HCT116 (cell line): Measurements from ENCODE around the gene MYH3. TPM values are rescaled to one million over a fixed set of nuclear protein-coding genes. Genes with fewer than 3 reads are reported as not detected.

Experiments used
- ATAC-seq: fragments of 200-7000 bp; cut with Tn5 transposase; 2 replicates; pipeline ENCODE4 v1.9.1; 2020; ENCODE audit warnings: mild to moderate bottlenecking, moderate library complexity
- BruUV-seq: library from RNA; stranded (reverse); fragments of 400-500 nt; replicated peaks from 2 replicates; lab custom pipeline; 2021; lab: Mats Ljungman, UMichigan
- CTCF ChIA-PET: fragments of 300-600 bp; sonication (Branson Sonifier 250); formaldehyde crosslinking; loops from one replicate; lab custom pipeline; 2021; ENCODE audit warnings: antibody characterized with exemption; lab: Charles Lee
- POLR2A ChIA-PET: fragments of 300-600, 350-600 bp; sonication (Branson Sonifier 250); formaldehyde crosslinking; loops from one replicate; lab custom pipeline; 2021; ENCODE audit warnings: antibody characterized with exemption; lab: Charles Lee
- RAD21 ChIA-PET, 2 experiments: fragments of 300-600 bp; sonication (Branson Sonifier 250); formaldehyde crosslinking; loops; one replicate each; lab custom pipeline; 2023; ENCODE audit warnings: low total read pairs in 2 of 2; ENCODE audit not compliant: uncharacterized antibody in 2 of 2, unreplicated experiment in 2 of 2, low non-redundant PET in 1 of 2; lab: Charles Lee
- DNase-seq: peaks from one replicate; pipeline ENCODE4 v3.0.0-alpha.2; 2010; ENCODE audit warnings: low read depth, low spot score
- H2AFZ ChIP-seq: fragments of 200-600 bp; shearing (Covaris generic), sonication (generic); 2 replicates; pipeline ENCODE4 v1.6.1; 2017; ENCODE audit warnings: low read depth, mixed run types, mixed read lengths, antibody characterized with exemption, low read length; ENCODE audit not compliant: poor library complexity, severe bottlenecking
- H3K27ac ChIP-seq: 2 replicates; pipeline ENCODE4 v1.5.1; 2012; ENCODE audit warnings: low read depth, low read length
- H3K27me3 ChIP-seq: fragments of 200-600 bp; sonication (generic); 2 replicates; pipeline ENCODE4 v1.6.1; 2016; ENCODE audit warnings: mixed run types, low read length, mixed read lengths; ENCODE audit not compliant: insufficient read depth
- H3K36me3 ChIP-seq, 2 experiments: fragments of 200-500 bp in 1 of 2; fragments of 200-600 bp in 1 of 2; sonication (Bioruptor generic) in 1 of 2; sonication (generic) in 1 of 2; 2 replicates each; pipeline versions ENCODE4 v1.5.1 to v1.6.1; 2014 to 2016; ENCODE audit warnings: low read length in 2 of 2, inconsistent platforms in 1 of 2, mixed read lengths in 1 of 2, mixed run types in 1 of 2; ENCODE audit not compliant: insufficient read depth in 2 of 2, control insufficient read depth in 1 of 2
- H3K4me1 ChIP-seq, 2 experiments: fragments of 200-600 bp in 1 of 2; sonication (generic) in 1 of 2; 2 replicates each; pipeline versions ENCODE4 v1.5.1 to v1.6.1; 2012 to 2017; ENCODE audit warnings: low read length in 2 of 2, inconsistent platforms in 1 of 2, mild to moderate bottlenecking in 1 of 2, mixed read lengths in 1 of 2, mixed run types in 1 of 2, moderate library complexity in 1 of 2; ENCODE audit not compliant: insufficient read depth in 2 of 2, control insufficient read depth in 1 of 2
- H3K4me2 ChIP-seq: fragments of 200-600 bp; sonication (generic); 2 replicates; pipeline ENCODE4 v1.6.1; 2017; ENCODE audit warnings: mixed run types, low read length, mixed read lengths
- H3K4me3 ChIP-seq, 2 experiments: fragments of 200-600 bp in 1 of 2; sonication (generic) in 1 of 2; replicated peaks in 1 of 2; 2 replicates each; pipeline ENCODE4 v1.5.1; 2011 to 2016; ENCODE audit warnings: low read length in 2 of 2, control low read depth in 1 of 2, low read depth in 1 of 2, mild to moderate bottlenecking in 1 of 2, mixed read lengths in 1 of 2, mixed run types in 1 of 2
- H3K79me2 ChIP-seq: fragments of 200-600 bp; sonication (generic); 2 replicates; pipeline ENCODE4 v1.6.1; 2017; ENCODE audit warnings: mild to moderate bottlenecking, mixed run types, low read length, moderate library complexity, mixed read lengths; ENCODE audit not compliant: insufficient read depth
- H3K9ac ChIP-seq: fragments of 200-600 bp; sonication (generic); 2 replicates; pipeline ENCODE4 v1.6.1; 2016; ENCODE audit warnings: low read length, mixed read lengths
- H3K9me2 ChIP-seq: fragments of 200-600 bp; sonication (generic), shearing (Covaris generic); 2 replicates; pipeline ENCODE4 v1.6.1; 2017; ENCODE audit warnings: mixed run types, mild to moderate bottlenecking, moderate library complexity; ENCODE audit not compliant: insufficient read depth
- H3K9me3 ChIP-seq, 2 experiments: fragments of 200-500 bp in 1 of 2; fragments of 200-600 bp in 1 of 2; sonication (Bioruptor generic) in 1 of 2; sonication (generic) in 1 of 2; 2 replicates each; pipeline ENCODE4 v1.6.1; 2014 to 2017; ENCODE audit warnings: low read length in 2 of 2, mixed read lengths in 2 of 2, inconsistent platforms in 1 of 2, low read depth in 1 of 2, mild to moderate bottlenecking in 1 of 2, mixed run types in 1 of 2, moderate library complexity in 1 of 2; ENCODE audit not compliant: control insufficient read depth in 1 of 2, insufficient read depth in 1 of 2
- H4K20me1 ChIP-seq: fragments of 200-600 bp; sonication (generic), shearing (Covaris generic); 2 replicates; pipeline ENCODE4 v1.6.1; 2017; ENCODE audit warnings: mixed run types, mild to moderate bottlenecking, moderate library complexity; ENCODE audit not compliant: insufficient read depth
- CBX3 ChIP-seq: IDR thresholded peaks from 2 replicates; pipeline ENCODE4 v1.6.1; 2012; ENCODE audit warnings: low read depth
- CEBPB ChIP-seq: IDR thresholded peaks from 2 replicates; pipeline ENCODE4 v1.6.1; 2012; ENCODE audit warnings: low read depth
- ELF1 ChIP-seq: IDR thresholded peaks from 2 replicates; pipeline ENCODE4 v1.6.1; 2012; ENCODE audit warnings: low read depth, borderline replicate concordance
- EZH2phosphoT487 ChIP-seq: fragments of 200-600 bp; IDR thresholded peaks from 2 replicates; pipeline ENCODE4 v1.6.1; 2018; ENCODE audit warnings: antibody characterized with exemption, borderline replicate concordance
- POLR2A ChIP-seq: IDR thresholded peaks from 2 replicates; pipeline ENCODE4 v1.7.0; 2011; ENCODE audit warnings: borderline replicate concordance; ENCODE audit not compliant: insufficient read depth, insufficient read length; ENCODE audit errors: extremely low read depth
- REST ChIP-seq: IDR thresholded peaks from 2 replicates; pipeline ENCODE4 v1.6.1; 2012; ENCODE audit warnings: low read depth
- SP1 ChIP-seq: IDR thresholded peaks from 2 replicates; pipeline ENCODE4 v1.6.1; 2012; ENCODE audit warnings: low read depth
- SRF ChIP-seq: IDR thresholded peaks from 2 replicates; pipeline ENCODE4 v1.6.1; 2012; ENCODE audit warnings: low read depth
- TCF7L2 ChIP-seq: IDR thresholded peaks from 2 replicates; pipeline ENCODE4 v1.7.0; 2011; ENCODE audit warnings: borderline replicate concordance, inconsistent platforms; ENCODE audit not compliant: insufficient read depth, insufficient read length; ENCODE audit errors: extremely low read depth
- ZBTB33 ChIP-seq: IDR thresholded peaks from 2 replicates; pipeline ENCODE4 v1.6.1; 2011; ENCODE audit warnings: mild to moderate bottlenecking, low read length, moderate library complexity; ENCODE audit not compliant: insufficient replicate concordance; ENCODE audit errors: extremely low read depth
- ZFX ChIP-seq: fragments of 450-650 bp; IDR thresholded peaks from 2 replicates; pipeline ENCODE4 v1.6.1; 2017
- intact Hi-C: fragments of 100-400 bp; cut with micrococcal nuclease; formaldehyde crosslinking; loops from 2 replicates; pipeline ENCODE4 v1.10.0; 2022
- total RNA-seq: library from RNA; stranded (reverse); gene quantifications from one replicate; pipeline ENCODE4 v1.2.1, GENCODE V29; 2021; ENCODE audit not compliant: unreplicated experiment

The MYH3 gene
- total RNA-seq, 1 experiment from 2014 or later: 1.6 TPM

GRCh38 chr17:10673312-10673711 is 16.2 kb upstream of the MYH3 start:
- no TSS peak for BruUV-seq
- Histone ChIP-seq H3K27me3 (no peaks in the 10 kb centered on the region), H3K9ac (no peak overlapping the region), H4K20me1 (no peaks in the 10 kb centered on the region), H3K4me2 (no peak overlapping the region), H3K36me3 (peaks cover 7 to 11% of the 10 kb centered on the region in 2 experiments; a peak in 2 of 4 replicates), H2AFZ (no peak overlapping the region), H3K4me3 (no peak overlapping the region), H3K9me3 (no peaks in the 10 kb centered on the region), H3K27ac (no peak overlapping the region), H3K79me2 (no peaks in the 10 kb centered on the region), H3K9me2 (no peaks in the 10 kb centered on the region), H3K4me1 (peaks cover 0 to 6% of the 10 kb centered on the region in 2 experiments; a peak in 3 of 4 replicates)
- ATAC-seq (no peak), DNase-seq (no peak)
- POLR2A ChIA-PET: no interaction called here
- RAD21 ChIA-PET: no interaction called here
- CTCF ChIA-PET: no interaction called here
- intact Hi-C loops: no loop called here
- TF ChIP-seq ELF1 (no peak), CBX3 (no peak), SP1 (no peak), EZH2phosphoT487 (no peak), CEBPB (no peak), POLR2A (no peak), ZFX (no peak), REST (no peak), TCF7L2 (no peak), SRF (no peak), ZBTB33 (no peak)
